Measurements from ENCODE around the gene ALPL. TPM values are rescaled to one million over a fixed set of nuclear protein-coding genes. Genes with fewer than 3 reads are reported as not detected.
A peak's percentile ranks its signal among the peaks of the same experiment; 100 is the strongest.

Gene ALPL
- total and polyA plus RNA-seq, 9 donors: 1.2 to 9.2 (median 3.8) TPM

DNA sequence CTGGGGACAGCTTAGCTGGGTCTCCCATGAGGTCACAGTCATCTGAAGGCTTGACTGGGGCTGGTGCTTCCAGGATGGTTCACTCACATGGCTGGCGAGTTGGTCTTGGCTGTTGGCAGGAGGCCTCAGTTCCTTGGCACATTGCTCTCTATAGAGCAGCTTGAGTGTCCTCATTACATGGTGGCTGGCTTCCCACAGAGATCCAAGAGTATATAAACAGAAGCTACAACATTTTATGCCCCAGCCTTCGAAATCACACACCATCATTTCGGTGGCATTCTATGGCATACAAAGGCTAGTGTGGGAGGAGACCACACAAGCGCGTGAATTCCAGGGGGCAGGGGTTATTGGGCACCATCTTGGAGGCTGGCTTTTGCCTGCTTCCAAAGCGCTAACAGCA, 63.0 kb downstream of the ALPL start:
- TF ChIP-seq POLR2A (IDR thresholded peaks at IDR 0.05): no peak
- no peak for TF ChIP-seq EP300 (IDR thresholded peaks at IDR 0.05)
- no peak for TF ChIP-seq CTCF (IDR thresholded peaks at IDR 0.05)
- Histone ChIP-seq H3K4me1 (ENCODE audit: insufficient read depth) (peaks cover 6% of the 10 kb centered on the region), H3K27ac (no peak overlapping the region), H3K27me3 (no peaks in the 10 kb centered on the region), H3K4me3 (no peak overlapping the region), H3K9me3 (no peaks in the 10 kb centered on the region), H3K36me3 (no peaks in the 10 kb centered on the region)
- no peak for DNase-seq
- WGBS, 3 donors: 90 to 92% (median 91%) methylated on average over 6 of the region's 6 CpGs
- intact Hi-C loops (cut with DNase I): no loop called here

DNA sequence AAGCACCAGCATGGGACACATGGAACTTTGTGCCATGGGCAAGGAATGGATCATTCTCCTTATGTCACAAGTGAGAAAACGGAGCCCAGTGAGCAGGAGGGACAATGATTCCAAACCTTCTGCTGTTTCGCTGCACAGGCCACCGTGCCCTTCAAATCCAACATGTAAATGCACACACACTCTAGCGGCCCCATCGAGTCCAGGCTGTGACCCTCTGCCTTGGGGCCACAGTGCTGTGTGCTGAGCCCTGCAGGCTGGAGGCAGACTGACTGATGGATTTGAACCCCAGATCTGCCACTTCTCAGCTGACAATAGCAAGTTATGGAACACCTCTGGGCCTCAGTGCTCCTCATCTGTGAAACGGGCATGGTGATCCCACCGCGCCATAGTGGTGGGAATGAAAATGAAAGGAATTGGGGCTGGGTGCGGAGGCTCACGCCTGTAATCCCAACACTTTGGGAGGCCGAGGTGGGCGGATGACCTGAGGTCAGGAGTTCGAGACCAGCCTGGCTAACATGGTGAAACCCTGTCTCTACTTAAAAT, 63.6 kb downstream of the ALPL start:
- intact Hi-C loops (cut with DNase I): no loop called here
- H3K9me3 ChIP-seq: no peaks in the 10 kb centered on the region
- H3K27me3 ChIP-seq: no peaks in the 10 kb centered on the region
- WGBS, 3 donors: 91 to 94% (median 93%) methylated on average over 12 to 13 of the region's 13 CpGs
- TF ChIP-seq EP300 (IDR thresholded peaks at IDR 0.05) (no peak), POLR2A (IDR thresholded peaks at IDR 0.05) (no peak), CTCF (IDR thresholded peaks at IDR 0.05) (no peak)
- H3K27ac ChIP-seq: no peak overlapping the region
- no peaks in the 10 kb centered on the region for H3K36me3 ChIP-seq
- no peak overlapping the region for H3K4me3 ChIP-seq
- no peak for DNase-seq
- H3K4me1 ChIP-seq (ENCODE audit: insufficient read depth): peaks cover 6% of the 10 kb centered on the region

DNA sequence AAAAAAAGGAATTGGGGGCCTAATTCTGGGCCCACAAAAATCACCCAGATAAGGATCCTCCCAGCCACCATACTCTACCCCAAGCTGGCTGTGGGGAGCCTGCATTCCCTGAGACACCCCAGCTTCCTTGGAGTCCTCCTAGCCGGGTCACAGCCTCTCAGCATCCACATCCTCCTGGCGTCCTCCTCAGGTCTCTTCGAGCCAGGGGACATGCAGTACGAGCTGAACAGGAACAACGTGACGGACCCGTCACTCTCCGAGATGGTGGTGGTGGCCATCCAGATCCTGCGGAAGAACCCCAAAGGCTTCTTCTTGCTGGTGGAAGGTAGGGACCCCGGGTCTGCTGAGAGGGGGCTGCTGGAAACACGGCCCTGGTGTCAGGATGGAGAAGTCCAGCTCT, 64.3 kb downstream of the ALPL start:
- Histone ChIP-seq H3K9me3 (no peaks in the 10 kb centered on the region), H3K4me1 (ENCODE audit: insufficient read depth) (peaks cover 6% of the 10 kb centered on the region), H3K36me3 (no peaks in the 10 kb centered on the region), H3K27ac (no peak overlapping the region), H3K4me3 (no peak overlapping the region), H3K27me3 (no peaks in the 10 kb centered on the region)
- intact Hi-C loops (cut with DNase I): no loop called here
- DNase-seq: no peak
- 71 to 75% (median 71%) methylated on average over 11 of the region's 11 CpGs for WGBS, 3 donors
- TF ChIP-seq EP300 (IDR thresholded peaks at IDR 0.05) (no peak), CTCF (IDR thresholded peaks at IDR 0.05) (no peak), POLR2A (IDR thresholded peaks at IDR 0.05) (no peak)

DNA sequence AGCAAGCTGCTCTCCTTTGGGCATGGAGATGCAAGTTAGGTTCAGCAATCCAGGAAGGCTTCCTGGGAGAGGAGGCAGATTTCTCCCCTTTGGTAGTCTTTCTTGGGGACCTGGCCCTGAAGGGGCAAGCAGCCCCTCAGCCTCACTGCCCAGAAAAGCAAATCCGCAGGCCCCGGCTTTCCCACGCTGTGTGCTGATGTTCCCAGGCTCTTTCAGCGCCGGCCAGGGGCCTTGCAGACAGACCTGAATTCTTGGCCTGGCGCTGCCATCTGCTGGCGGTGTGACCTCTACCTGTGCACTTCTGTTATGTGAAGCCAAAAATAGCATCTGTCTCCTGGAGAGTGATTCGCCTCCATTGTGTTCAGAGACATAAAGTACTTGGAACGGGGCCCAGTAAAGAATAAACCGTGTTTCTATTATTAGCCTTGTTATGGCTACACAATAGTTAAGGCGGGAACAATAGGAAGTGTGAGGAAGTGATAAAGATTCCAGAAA, 64.8 kb downstream of the ALPL start:
- no peak overlapping the region for H3K27ac ChIP-seq
- DNase-seq: peak; percentile 40 to 79 (median 57)
- TF ChIP-seq POLR2A (IDR thresholded peaks at IDR 0.05) (no peak), EP300 (IDR thresholded peaks at IDR 0.05) (no peak), CTCF (IDR thresholded peaks at IDR 0.05) (peak in 2 of 3 donors; percentile 15 to 38)
- intact Hi-C loops (cut with DNase I): no loop called here
- H3K9me3 ChIP-seq: no peaks in the 10 kb centered on the region
- 7 to 11% (median 8%) methylated on average over 11 of the region's 11 CpGs for WGBS, 3 donors
- no peak overlapping the region for H3K4me3 ChIP-seq
- no peaks in the 10 kb centered on the region for H3K36me3 ChIP-seq
- H3K27me3 ChIP-seq: no peaks in the 10 kb centered on the region
- peaks cover 6% of the 10 kb centered on the region for H3K4me1 ChIP-seq (ENCODE audit: insufficient read depth)

Measured in ovary (tissue), 9 donors.